Activated naive CD8-positive, alpha-beta T cell (primary cell): ENCODE measurements around the gene PCDH9.

Experiments used
- H3K27ac Mint-ChIP-seq: one replicate; pipeline ENCODE4 v1.8.0; 2021; ENCODE audit warnings: mixed read lengths
- H3K27me3 Mint-ChIP-seq: one replicate; pipeline ENCODE4 v1.8.0; 2021; ENCODE audit warnings: mixed read lengths
- H3K36me3 Mint-ChIP-seq: one replicate; pipeline ENCODE4 v1.8.0; 2021; ENCODE audit warnings: mixed read lengths
- H3K4me1 Mint-ChIP-seq: one replicate; pipeline ENCODE4 v1.8.0; 2021; ENCODE audit warnings: low read depth, mixed read lengths
- H3K4me3 Mint-ChIP-seq: one replicate; pipeline ENCODE4 v1.8.0; 2021; ENCODE audit warnings: mild to moderate bottlenecking, mixed read lengths
- H3K9me3 Mint-ChIP-seq: one replicate; pipeline ENCODE4 v1.8.0; 2021; ENCODE audit warnings: low read depth, mixed read lengths

Gene PCDH9

DNA sequence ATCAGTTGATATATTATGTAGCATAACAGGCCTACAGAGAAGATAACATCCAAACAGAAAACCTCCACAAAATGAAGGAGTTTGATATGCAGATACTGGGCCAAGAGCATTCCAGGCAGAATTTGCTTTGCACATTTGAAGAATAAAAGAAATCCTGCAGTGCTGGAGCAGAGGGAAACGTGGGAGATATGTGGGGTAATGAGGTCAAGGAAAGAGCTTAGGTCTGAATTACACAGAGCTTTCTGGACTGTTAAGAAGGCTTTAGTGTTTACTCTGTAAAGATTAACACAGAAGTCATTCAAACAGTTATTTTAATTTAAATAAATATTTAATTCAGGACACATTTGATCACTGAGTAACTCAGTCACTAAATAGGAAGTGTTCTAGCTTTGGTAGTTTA, 692.7 kb downstream of the PCDH9 start:
- H3K27ac Mint-ChIP-seq = no peak overlapping the region
- H3K27me3 Mint-ChIP-seq = no peaks in the 10 kb centered on the region

DNA sequence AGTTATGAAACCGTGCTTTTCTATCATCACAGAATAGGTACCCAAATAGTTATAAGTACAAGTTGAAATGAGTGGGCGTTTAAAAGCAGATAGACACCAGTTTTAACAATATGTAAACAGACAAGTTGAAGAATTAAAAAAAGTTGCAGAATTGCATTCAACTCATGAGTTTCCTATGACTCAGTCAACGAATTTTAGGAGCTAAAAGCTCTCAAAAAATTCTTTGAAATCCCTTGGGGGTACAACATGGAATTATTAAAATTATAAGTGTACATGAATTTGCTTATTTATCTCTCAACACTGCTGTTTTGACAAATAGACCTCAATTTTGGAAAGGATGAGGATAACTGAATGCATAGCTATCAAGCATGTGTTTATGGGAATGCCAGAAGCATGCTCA, 693.4 kb downstream of the PCDH9 start:
- H3K4me1 Mint-ChIP-seq = no peaks in the 10 kb centered on the region
- H3K9me3 Mint-ChIP-seq = no peaks in the 10 kb centered on the region
- H3K27me3 Mint-ChIP-seq = no peaks in the 10 kb centered on the region
- H3K36me3 Mint-ChIP-seq = no peaks in the 10 kb centered on the region
- H3K27ac Mint-ChIP-seq = no peak overlapping the region
- no peak overlapping the region for H3K4me3 Mint-ChIP-seq

More for the DNA sequence above, 692.7 kb downstream of the PCDH9 start:
- H3K4me1 Mint-ChIP-seq = no peaks in the 10 kb centered on the region
- no peaks in the 10 kb centered on the region for H3K36me3 Mint-ChIP-seq
- H3K4me3 Mint-ChIP-seq = no peak overlapping the region
- no peaks in the 10 kb centered on the region for H3K9me3 Mint-ChIP-seq

DNA sequence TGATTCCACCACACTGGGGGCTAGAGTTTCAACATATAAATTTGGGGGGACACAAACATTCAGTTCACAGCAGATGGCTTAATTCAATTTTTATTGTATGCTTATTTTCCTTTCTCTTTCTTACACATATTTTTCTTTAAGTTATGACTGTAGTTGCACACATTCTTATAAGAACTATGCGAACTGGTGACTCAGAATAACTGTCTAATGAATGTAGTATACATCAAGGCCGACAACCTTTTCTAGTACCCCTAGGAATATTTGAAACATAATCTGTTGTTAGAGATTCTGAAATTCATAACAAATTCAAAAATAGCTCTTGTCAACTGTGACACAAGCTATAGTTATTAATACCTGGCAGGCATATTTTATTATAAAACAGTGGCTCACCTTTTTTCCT, 695.6 kb downstream of the PCDH9 start:
- Mint-ChIP-seq H3K36me3 (no peaks in the 10 kb centered on the region), H3K4me3 (no peak overlapping the region), H3K27me3 (no peaks in the 10 kb centered on the region), H3K4me1 (no peaks in the 10 kb centered on the region), H3K9me3 (peaks cover 3% of the 10 kb centered on the region), H3K27ac (no peak overlapping the region)

DNA sequence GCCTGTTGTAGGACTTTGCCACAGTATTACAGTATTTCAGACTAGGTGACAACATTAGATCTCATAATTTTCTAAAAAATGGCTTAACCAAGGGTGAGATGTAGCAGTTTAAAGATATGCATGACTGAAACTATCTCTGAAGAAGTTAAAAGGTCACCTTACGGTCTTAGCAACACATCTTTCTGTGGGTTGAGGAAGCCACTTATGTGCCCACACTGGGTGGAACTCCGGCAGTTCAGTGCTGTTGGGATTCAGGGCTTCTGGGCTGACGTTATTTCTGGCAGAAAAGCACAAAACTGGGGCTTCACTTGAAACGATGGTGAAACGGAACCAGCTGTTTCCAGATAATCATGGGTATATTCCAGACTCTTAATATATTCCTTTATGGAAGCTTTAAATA, 697.3 kb downstream of the PCDH9 start:
- Mint-ChIP-seq H3K9me3 (peaks cover 3% of the 10 kb centered on the region), H3K4me1 (no peaks in the 10 kb centered on the region), H3K27ac (no peak overlapping the region), H3K4me3 (no peak overlapping the region), H3K36me3 (no peaks in the 10 kb centered on the region), H3K27me3 (no peaks in the 10 kb centered on the region)

DNA sequence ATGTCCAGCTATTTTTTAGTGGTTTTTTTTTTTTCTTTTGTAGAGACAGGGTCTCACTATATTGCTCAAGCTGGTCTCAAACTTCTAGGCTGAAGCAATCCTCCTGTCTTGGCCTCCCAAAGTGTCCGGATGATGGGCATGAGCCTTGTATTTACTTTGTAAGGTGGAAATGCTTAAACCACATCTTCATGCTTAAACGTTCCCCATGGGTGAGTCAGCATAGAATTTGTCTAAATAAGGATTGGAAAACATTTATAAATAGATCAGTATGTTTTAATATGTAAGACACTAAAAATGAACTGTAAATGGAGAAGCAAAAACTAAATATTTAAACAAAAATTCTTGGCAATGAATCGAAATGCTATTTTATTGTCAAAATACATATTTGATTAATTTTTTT, 698.0 kb downstream of the PCDH9 start:
- Mint-ChIP-seq H3K36me3 (no peaks in the 10 kb centered on the region), H3K4me1 (no peaks in the 10 kb centered on the region), H3K4me3 (no peak overlapping the region), H3K27ac (no peak overlapping the region), H3K27me3 (no peaks in the 10 kb centered on the region), H3K9me3 (peaks cover 3% of the 10 kb centered on the region)

DNA sequence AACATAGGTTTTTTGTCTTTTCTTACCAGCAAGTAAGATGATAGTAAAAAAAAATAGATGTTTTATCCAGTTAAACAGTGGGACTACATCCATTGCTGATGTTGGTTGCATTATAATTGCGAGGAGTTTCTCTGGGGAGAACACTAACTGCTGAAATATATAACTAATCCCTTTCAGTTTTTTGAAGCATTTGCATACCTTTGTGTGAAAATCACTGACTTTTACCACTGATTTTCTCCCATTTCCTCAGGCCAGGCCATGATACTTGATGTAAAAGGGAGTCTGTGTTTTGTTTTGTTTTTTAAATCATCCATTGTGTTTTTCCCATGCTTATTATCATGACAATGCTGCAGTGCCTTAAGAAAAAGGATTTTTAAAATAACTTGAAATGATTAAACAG, 699.5 kb downstream of the PCDH9 start:
- Mint-ChIP-seq H3K36me3 (no peaks in the 10 kb centered on the region), H3K27ac (no peak overlapping the region), H3K4me3 (no peak overlapping the region), H3K4me1 (no peaks in the 10 kb centered on the region), H3K9me3 (peaks cover 3% of the 10 kb centered on the region), H3K27me3 (no peaks in the 10 kb centered on the region)

DNA sequence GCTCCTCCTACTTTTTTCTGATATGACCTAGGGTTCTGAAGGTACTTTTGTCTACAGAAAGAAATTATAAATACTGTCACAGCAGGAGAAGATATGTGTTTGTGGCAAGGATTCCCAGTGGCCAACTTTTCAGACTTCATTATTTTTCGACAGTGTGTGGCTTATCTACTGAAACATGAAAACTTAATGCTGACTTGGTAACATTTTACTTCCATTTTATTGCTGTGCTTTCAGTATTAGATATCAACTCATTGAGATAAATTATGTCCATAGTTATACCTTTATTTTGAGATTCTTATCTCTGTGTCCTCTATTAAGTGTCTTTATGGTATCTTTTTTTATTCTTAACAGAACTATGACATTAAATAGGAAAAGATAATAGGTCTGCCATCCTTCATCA, 700.0 kb downstream of the PCDH9 start:
- H3K4me1 Mint-ChIP-seq = no peaks in the 10 kb centered on the region
- H3K36me3 Mint-ChIP-seq = no peaks in the 10 kb centered on the region
- no peak overlapping the region for H3K27ac Mint-ChIP-seq
- H3K4me3 Mint-ChIP-seq = no peak overlapping the region
- H3K9me3 Mint-ChIP-seq = peaks cover 3% of the 10 kb centered on the region
- H3K27me3 Mint-ChIP-seq = no peaks in the 10 kb centered on the region

DNA sequence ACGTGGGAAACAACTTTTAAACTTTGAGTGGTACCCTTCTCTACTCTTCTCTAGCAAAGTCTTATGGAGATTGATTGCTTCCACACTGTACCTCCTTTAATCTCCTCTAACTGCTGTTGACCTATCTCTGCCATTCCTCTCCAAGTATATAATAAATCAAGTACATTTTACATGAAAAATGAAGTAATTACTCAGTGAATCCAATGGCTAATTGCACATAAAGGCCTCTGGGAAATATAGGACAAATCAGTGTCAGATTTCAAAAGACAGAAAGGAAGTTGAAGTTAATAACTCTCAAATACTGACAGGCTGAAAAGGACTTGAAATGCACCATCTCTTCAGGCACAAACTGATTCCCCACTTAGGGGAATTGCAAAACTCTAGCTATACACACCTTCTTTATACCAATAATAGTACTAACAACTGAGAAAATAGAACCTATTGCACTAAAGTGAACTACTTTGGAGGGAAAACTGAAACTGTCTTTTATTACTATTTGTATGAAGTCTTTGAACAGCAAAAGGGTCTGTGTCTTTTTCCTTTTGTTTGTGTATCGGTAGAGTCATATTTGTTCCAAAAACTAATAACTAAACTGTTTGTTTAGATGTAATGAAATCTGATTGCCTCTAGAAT, 701.1 kb downstream of the PCDH9 start:
- Mint-ChIP-seq H3K4me3 (no peak overlapping the region), H3K9me3 (peaks cover 3% of the 10 kb centered on the region), H3K36me3 (no peaks in the 10 kb centered on the region), H3K4me1 (no peaks in the 10 kb centered on the region), H3K27me3 (no peaks in the 10 kb centered on the region), H3K27ac (no peak overlapping the region)

DNA sequence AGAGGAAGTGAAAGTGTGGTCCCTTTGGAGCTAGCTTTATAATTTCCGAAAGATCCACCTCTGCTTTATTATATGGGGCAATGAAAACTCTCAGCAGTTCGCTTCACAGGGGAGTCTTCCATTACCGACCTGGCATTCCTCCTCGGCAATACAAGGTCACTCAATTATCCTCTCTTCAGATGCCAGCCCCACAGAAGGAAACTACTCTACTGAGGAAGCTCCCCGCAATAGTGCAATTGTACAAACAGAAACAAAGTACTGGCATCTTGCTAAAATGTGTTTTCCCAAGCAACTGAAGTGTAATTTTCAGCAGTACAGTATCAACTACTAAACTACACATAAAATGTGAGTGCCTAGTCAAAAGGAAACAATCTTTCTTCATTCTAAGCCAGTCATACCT, 702.0 kb downstream of the PCDH9 start:
- H3K36me3 Mint-ChIP-seq = no peaks in the 10 kb centered on the region
- no peaks in the 10 kb centered on the region for H3K27me3 Mint-ChIP-seq
- H3K9me3 Mint-ChIP-seq = peaks cover 3% of the 10 kb centered on the region
- no peaks in the 10 kb centered on the region for H3K4me1 Mint-ChIP-seq
- no peak overlapping the region for H3K4me3 Mint-ChIP-seq
- no peak overlapping the region for H3K27ac Mint-ChIP-seq

DNA sequence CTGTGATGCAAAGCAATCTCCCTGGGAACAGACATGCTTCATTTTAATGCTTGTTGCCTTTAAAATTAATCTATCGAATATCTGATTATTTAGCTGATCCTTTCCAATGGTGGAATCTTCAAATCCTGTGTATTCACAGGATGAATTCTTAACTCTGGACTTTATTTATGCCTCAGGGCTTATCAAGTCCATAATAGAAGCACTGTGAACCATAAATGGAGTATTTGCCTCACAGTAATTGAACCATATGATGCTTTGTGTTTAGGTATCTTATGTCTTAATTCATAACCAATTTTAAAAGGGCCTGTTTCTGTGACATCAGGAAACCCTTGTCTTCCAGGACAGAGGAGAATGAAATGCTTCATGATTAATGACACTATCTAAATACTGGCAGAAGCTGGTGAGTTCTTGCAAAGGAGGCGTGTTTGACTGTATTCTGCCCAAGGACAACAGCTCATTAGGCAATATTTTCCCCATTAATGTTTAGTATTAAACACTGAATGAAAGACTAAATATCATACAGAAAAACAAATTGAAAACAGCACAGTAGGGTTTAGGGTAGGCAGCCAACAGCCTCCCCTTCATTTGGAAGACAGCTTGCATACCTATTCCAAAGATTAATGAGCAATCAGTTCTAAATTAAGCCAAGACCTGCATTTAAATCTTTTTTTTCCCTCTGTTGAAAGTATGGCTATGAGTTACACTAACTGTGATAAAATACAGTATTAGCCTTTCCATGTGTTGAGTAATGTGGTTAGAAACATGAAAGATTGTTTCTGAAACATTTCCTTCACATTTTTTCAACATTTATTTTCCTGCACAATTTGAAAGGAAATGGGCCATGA, 709.4 kb downstream of the PCDH9 start:
- H3K4me3 Mint-ChIP-seq = no peak overlapping the region
- H3K27ac Mint-ChIP-seq = no peak overlapping the region
- no peaks in the 10 kb centered on the region for H3K36me3 Mint-ChIP-seq
- H3K4me1 Mint-ChIP-seq = no peaks in the 10 kb centered on the region
- H3K9me3 Mint-ChIP-seq = peaks cover 5% of the 10 kb centered on the region
- no peaks in the 10 kb centered on the region for H3K27me3 Mint-ChIP-seq

DNA sequence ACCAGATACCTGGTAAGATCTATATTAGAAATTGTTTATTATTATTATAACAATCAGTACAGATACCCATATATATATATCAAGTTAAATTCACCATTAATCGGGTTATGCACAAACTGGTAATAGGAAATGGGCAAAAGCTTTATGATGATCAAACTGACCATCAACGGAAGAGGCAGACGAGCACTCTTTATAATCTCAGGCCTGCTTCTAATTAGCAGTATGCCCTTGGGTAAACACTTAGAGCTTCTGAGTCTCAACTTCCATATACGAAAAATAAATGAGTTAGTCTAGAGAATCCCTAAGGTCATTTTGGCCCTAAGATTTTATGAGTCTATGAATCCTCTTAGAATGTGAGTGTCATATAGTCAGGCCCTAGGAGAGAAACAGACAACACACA, 710.9 kb downstream of the PCDH9 start:
- Mint-ChIP-seq H3K27me3 (no peaks in the 10 kb centered on the region), H3K36me3 (no peaks in the 10 kb centered on the region), H3K27ac (no peak overlapping the region), H3K4me1 (no peaks in the 10 kb centered on the region), H3K9me3 (peaks cover 5% of the 10 kb centered on the region), H3K4me3 (no peak overlapping the region)

DNA sequence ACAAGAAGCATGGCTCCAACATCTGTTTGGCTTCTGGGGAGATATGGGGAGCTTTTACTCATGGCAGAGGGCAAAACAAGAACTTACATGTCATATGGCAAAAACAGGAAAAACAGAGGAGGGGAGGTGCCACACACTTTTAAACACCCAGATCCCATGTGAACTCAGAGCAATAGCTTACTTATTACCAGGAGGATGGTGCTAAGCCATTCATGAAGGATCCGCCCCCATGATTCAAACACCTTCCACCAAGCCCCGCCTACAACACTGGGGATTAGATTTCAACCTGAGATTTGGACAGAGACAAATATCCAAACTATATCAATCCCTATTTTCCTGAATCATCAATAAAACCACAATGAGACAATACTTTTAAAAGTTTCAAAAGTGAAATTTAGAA, 712.1 kb downstream of the PCDH9 start:
- peaks cover 5% of the 10 kb centered on the region for H3K9me3 Mint-ChIP-seq
- H3K4me3 Mint-ChIP-seq = no peak overlapping the region
- no peak overlapping the region for H3K27ac Mint-ChIP-seq
- no peaks in the 10 kb centered on the region for H3K36me3 Mint-ChIP-seq
- no peaks in the 10 kb centered on the region for H3K4me1 Mint-ChIP-seq
- no peaks in the 10 kb centered on the region for H3K27me3 Mint-ChIP-seq

DNA sequence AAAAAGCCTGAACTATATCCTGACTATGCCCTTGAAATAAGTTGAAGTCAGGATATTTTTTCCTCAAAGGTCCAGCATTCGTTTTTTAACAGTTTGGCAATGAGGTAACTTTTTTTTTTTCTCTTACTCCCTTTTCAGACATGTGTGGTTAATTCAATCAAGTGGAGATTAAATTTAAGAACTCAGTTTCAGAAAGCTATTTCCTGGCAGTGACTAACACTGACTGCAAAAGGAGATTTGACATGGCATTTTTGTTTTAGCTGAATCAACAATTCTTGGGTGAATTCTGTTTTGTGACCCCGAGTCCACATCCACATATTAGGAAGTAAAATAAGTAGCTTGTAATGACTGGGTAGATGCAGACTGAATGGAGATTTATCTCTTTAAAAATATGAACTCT, 716.4 kb downstream of the PCDH9 start:
- Mint-ChIP-seq H3K9me3 (peaks cover 5% of the 10 kb centered on the region), H3K4me1 (no peaks in the 10 kb centered on the region), H3K27ac (no peak overlapping the region), H3K27me3 (no peaks in the 10 kb centered on the region), H3K4me3 (no peak overlapping the region), H3K36me3 (no peaks in the 10 kb centered on the region)

DNA sequence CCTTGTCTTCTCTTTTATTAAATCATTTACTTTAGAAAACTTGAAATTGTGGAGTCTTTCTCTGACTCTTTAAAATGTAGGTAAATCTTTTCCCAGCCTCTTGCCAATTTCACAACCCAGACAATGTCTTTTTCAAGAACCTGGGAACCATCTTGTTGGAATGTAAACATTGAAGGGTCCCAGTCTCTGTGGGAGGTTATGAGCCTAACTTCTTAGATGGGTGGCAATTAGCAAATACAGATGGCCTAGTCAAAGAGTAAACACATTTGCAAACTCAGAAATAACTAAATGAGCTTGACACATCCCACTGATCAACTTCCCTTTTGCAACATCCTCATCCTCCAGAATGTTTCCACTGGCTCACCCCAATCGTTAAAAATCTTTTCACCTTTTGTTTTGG, 721.0 kb downstream of the PCDH9 start:
- Mint-ChIP-seq H3K27me3 (no peaks in the 10 kb centered on the region), H3K36me3 (no peaks in the 10 kb centered on the region), H3K4me1 (no peaks in the 10 kb centered on the region), H3K27ac (no peak overlapping the region), H3K9me3 (peaks cover 4% of the 10 kb centered on the region), H3K4me3 (no peak overlapping the region)

DNA sequence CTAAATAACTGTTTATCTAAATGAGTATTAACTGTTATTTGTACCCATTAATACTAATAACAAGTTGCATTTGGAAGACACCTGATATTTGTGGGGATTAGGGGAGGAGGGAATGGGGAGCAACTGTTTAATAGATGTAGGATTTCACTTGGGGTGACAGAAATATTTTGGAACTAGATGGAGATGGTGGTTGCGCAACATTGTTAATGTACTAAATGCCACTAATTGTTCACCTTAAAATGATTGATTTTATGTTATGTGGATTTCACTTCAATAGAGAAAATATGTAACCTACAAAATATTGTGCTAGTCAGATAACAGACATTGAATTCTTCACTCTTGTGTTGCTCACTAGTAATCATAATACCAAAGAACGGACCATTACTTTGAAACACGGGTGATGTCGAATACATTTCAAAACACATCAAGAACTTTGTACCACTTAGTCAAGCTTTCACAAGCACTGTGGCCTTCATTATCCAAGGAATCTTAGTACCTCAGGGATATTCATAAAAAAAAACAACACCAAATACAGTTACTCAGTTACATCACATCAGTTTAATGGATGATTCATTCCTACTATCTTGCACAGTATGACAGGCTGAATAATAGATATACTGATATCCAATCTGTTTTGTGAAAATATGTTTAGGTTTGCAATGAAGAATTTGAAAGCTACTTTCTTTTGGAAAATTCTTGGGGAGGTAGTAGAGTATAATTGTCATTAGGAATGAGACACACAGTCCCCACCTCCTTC, 721.8 kb downstream of the PCDH9 start:
- Mint-ChIP-seq H3K27ac (no peak overlapping the region), H3K4me3 (no peak overlapping the region), H3K36me3 (no peaks in the 10 kb centered on the region), H3K4me1 (no peaks in the 10 kb centered on the region), H3K27me3 (no peaks in the 10 kb centered on the region), H3K9me3 (peaks cover 4% of the 10 kb centered on the region)
